Chondrocyte (in vitro differentiated cells): Measurements from ENCODE around the gene MYO1F. TPM values are rescaled to one million over a fixed set of nuclear protein-coding genes. Genes with fewer than 3 reads are reported as not detected.

Source experiments
- DNase-seq: peaks from one replicate; pipeline ENCODE4 v3.0.0; 2021; ENCODE audit warnings: mixed read lengths, low spot score
- H3K27ac Mint-ChIP-seq: one replicate; pipeline ENCODE4 v1.8.0; 2021; ENCODE audit warnings: mild to moderate bottlenecking, moderate library complexity, mixed read lengths; ENCODE audit not compliant: unreplicated experiment
- H3K27me3 Mint-ChIP-seq: 2 replicates; pipeline ENCODE4 v1.8.0; 2021; ENCODE audit warnings: low read depth, mixed read lengths
- H3K36me3 Mint-ChIP-seq: 2 replicates; pipeline ENCODE4 v1.8.0; 2021; ENCODE audit warnings: low read depth, mixed read lengths
- H3K4me1 Mint-ChIP-seq: 2 replicates; pipeline ENCODE4 v1.8.0; 2021; ENCODE audit warnings: low read depth, mild to moderate bottlenecking, mixed read lengths
- H3K4me3 Mint-ChIP-seq: one replicate; pipeline ENCODE4 v1.8.0; 2021; ENCODE audit warnings: mild to moderate bottlenecking, moderate library complexity, mixed read lengths; ENCODE audit not compliant: unreplicated experiment
- H3K9me3 Mint-ChIP-seq: 2 replicates; pipeline ENCODE4 v1.8.0; 2021; ENCODE audit warnings: low read depth, mixed read lengths
- total RNA-seq: library from RNA; stranded (reverse); gene quantifications from 3 replicates; pipeline ENCODE4 v1.2.1, GENCODE V29; 2021
- TF ChIP-seq, protein P1 (sequence below): fragments of 200-600 bp; sonication (generic); IDR thresholded peaks from 2 replicates; pipeline ENCODE4 v1.5.0; 2021; ENCODE audit warnings: antibody characterized with exemption, mild to moderate bottlenecking, moderate library complexity

The MYO1F gene
- total RNA-seq, 1 donor from 2014 or later, result 0.50 TPM

- Mint-ChIP-seq H3K4me1 (peaks cover 13% of the 10 kb centered on the region), H3K4me3 (no peak overlapping the region), H3K36me3 (peaks cover 42% of the 10 kb centered on the region), H3K9me3 (no peaks in the 10 kb centered on the region), H3K27me3 (no peaks in the 10 kb centered on the region), H3K27ac (no peak overlapping the region)
- TF ChIP-seq, protein P1, sequence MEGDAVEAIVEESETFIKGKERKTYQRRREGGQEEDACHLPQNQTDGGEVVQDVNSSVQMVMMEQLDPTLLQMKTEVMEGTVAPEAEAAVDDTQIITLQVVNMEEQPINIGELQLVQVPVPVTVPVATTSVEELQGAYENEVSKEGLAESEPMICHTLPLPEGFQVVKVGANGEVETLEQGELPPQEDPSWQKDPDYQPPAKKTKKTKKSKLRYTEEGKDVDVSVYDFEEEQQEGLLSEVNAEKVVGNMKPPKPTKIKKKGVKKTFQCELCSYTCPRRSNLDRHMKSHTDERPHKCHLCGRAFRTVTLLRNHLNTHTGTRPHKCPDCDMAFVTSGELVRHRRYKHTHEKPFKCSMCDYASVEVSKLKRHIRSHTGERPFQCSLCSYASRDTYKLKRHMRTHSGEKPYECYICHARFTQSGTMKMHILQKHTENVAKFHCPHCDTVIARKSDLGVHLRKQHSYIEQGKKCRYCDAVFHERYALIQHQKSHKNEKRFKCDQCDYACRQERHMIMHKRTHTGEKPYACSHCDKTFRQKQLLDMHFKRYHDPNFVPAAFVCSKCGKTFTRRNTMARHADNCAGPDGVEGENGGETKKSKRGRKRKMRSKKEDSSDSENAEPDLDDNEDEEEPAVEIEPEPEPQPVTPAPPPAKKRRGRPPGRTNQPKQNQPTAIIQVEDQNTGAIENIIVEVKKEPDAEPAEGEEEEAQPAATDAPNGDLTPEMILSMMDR, result no peak
- no peak for DNase-seq
These were observed 103.4 kb downstream of the MYO1F start for GRCh38 chr19:8473648-8474476.

Other genes with a start within 250 kb of the MYO1F start
- 0.56 to 1.2 TPM (median 1.2 TPM) in 3 replicates for gene KANK3, start 234.2 kb downstream of the MYO1F start, total RNA-seq
- 56.4 to 143 TPM (median 127 TPM) in 3 replicates for gene ANGPTL4, start 213.3 kb downstream of the MYO1F start, total RNA-seq
- gene RAB11B, start 187.1 kb downstream of the MYO1F start, total RNA-seq, result 96.4 to 106 TPM (median 104 TPM) in 3 replicates
- gene MARCHF2, start 164.1 kb downstream of the MYO1F start, total RNA-seq, result 35.0 to 42.5 TPM (median 37.5 TPM) in 3 replicates
- 111 to 185 TPM (median 116 TPM) in 3 replicates for gene HNRNPM, start 132.5 kb downstream of the MYO1F start, total RNA-seq
- gene PRAM1, start 74.8 kb downstream of the MYO1F start, total RNA-seq, result 0.20 to 0.46 TPM in 2 of 3 replicates, not detected in the other
- 22.0 to 26.8 TPM (median 25.3 TPM) in 3 replicates for gene ZNF414, start 63.3 kb downstream of the MYO1F start, total RNA-seq
- 69.3 to 100 TPM (median 73.6 TPM) in 3 replicates for gene ADAMTS10, start 33.3 kb upstream of the MYO1F start, total RNA-seq
- not detected in 3 replicates for gene NFILZ, start 53.2 kb upstream of the MYO1F start, total RNA-seq
- gene ACTL9, start 121.4 kb upstream of the MYO1F start, total RNA-seq, result not detected in 3 replicates
- gene OR2Z1, start 144.2 kb upstream of the MYO1F start, total RNA-seq, result not detected in 3 replicates